Mucosa of descending colon (tissue), 3 donors: ENCODE results near the gene THAP3. TPM values are rescaled to one million over a fixed set of nuclear protein-coding genes. Genes with fewer than 3 reads are reported as not detected.

ENCODE experiments used
- ATAC-seq: fragments of 200-7000 bp; cut with Tn5 transposase; one replicate; pipeline ENCODE4 v1.9.1; 2020; ENCODE audit warnings: mild to moderate bottlenecking, moderate library complexity
- DNase-seq, 3 donors: peaks; one replicate each; pipeline ENCODE4 v3.0.0-alpha.2; 2020
- H3K36me3 ChIP-seq: fragments of 200-600 bp; one replicate; pipeline ENCODE4 v1.8.0; 2021; ENCODE audit warnings: low read depth, mild to moderate bottlenecking
- H3K4me1 ChIP-seq: fragments of 200-600 bp; one replicate; pipeline ENCODE4 v1.8.0; 2021; ENCODE audit warnings: low read depth, mild to moderate bottlenecking
- H3K4me3 ChIP-seq: fragments of 200-600 bp; one replicate; pipeline ENCODE4 v1.8.0; 2021; ENCODE audit warnings: mild to moderate bottlenecking
- H3K9me3 ChIP-seq: fragments of 200-600 bp; one replicate; pipeline ENCODE4 v1.8.0; 2021; ENCODE audit warnings: mild to moderate bottlenecking
- intact Hi-C, 2 donors: fragments of 100-400 bp; cut with DNase I in 1 of 2; cut with micrococcal nuclease in 1 of 2; formaldehyde crosslinking; loops; one replicate each; pipeline versions ENCODE4 v1.11.0 to v1.11.1; 2022; cut with DNase I, micrococcal nuclease
- total RNA-seq, 3 donors: library from RNA; stranded (reverse); fragmentation: NEBNext Ultra II Directional in 2 of 3; extraction: Animal tissue kit (Norgen Biotek cat#: 25700) in 2 of 3; gene quantifications; one replicate each; pipeline versions ENCODE4 v1.2.1 to v1.2.4, GENCODE V29; 2021 to 2023
- TF ChIP-seq, protein P1 (sequence below): fragments of 200-600 bp; IDR thresholded peaks from one replicate; pipeline ENCODE4 v1.8.0; 2022; ENCODE audit warnings: antibody characterized with exemption, mild to moderate bottlenecking
- donor health status: DM: no; HTN: no; CAD: no; lungs with moderate emphysema.
- donor health status: DM: no; HTN: no; CAD: no.
- donor health status: DM: no; HTN: yes; CAD: no.

Gene THAP3
- total RNA-seq, 3 donors from 2014 or later = 8.5 to 19.4 (median 13.7) TPM

DNA sequence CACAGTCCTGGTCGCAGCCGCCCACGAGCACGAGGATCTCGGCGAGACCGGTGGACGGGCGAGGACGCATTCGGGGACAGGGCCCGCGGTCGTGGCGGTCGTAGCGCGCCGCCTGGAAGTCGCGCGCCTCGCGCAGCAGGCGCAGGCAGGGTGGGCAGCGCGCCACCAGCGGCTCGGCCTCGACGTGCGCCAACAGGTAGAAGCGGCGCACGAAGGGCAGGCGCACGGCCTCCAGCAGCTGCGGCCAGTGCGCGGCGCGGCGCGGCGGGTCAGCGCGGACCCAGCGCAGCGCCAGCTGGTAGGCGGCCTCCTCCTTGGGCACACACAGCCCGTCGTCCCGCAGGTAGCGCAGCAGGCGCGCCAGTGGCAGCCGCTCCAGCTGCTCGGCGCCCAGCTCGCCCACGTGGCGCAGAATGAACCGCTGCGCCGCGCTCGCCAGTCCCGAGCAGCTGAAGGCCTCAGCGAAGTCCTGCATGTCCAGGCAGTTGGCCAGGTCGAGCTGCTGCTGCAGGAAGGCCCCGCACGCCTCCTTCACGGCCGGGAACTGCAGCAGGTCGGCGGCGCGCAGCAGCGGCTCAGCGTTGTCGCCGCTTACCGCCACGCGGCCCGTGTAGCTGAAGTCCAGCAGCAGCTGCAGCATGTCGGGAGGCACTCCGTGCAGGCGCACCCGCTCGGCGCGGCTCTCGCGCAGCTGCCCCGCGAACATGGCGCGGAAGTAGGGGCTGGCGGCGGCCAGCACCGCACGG is 22.6 kb upstream of the THAP3 start:
- Histone ChIP-seq H3K36me3 (no peaks in the 10 kb centered on the region), H3K4me1 (peaks cover 17% of the 10 kb centered on the region), H3K9me3 (no peaks in the 10 kb centered on the region), H3K4me3 (peak overlapping the region; percentile 80)
- DNase-seq (peak in 2 of 3 donors; percentile 45 to 71), ATAC-seq (peak; percentile 54)
- TF ChIP-seq, protein P1, sequence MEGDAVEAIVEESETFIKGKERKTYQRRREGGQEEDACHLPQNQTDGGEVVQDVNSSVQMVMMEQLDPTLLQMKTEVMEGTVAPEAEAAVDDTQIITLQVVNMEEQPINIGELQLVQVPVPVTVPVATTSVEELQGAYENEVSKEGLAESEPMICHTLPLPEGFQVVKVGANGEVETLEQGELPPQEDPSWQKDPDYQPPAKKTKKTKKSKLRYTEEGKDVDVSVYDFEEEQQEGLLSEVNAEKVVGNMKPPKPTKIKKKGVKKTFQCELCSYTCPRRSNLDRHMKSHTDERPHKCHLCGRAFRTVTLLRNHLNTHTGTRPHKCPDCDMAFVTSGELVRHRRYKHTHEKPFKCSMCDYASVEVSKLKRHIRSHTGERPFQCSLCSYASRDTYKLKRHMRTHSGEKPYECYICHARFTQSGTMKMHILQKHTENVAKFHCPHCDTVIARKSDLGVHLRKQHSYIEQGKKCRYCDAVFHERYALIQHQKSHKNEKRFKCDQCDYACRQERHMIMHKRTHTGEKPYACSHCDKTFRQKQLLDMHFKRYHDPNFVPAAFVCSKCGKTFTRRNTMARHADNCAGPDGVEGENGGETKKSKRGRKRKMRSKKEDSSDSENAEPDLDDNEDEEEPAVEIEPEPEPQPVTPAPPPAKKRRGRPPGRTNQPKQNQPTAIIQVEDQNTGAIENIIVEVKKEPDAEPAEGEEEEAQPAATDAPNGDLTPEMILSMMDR = no peak
- intact Hi-C loops = no loop called here

DNA sequence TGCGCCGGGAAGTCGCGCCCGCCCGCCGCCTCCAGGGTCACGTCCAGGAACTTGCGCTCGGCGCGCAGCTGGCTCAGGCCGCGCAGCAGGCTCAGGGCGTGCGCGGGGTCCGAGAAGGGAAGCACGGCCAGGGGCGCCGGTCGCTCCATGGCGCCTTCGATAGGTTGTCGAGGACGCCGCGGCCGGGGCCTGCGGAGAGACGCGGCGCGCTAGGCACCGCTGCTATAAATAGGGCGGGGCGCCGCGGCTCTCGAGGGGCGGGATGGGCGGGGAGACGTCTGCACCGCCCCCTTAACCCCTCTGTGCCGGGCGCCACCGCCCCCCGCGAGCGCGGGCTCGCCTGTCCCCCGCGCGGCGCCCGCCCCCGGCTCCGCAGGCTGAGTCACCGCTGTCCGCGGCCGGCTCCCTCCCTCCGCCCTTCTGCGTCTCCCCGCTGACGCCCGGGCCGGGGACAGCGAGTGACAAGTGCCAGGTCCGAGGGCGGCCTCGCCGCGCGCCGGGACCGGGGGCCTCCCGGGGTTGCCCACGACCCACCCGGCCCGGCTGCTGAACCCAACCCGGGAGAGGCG is 21.9 kb upstream of the THAP3 start, which contains the start of gene KLHL21:
Gene KLHL21 (minus strand): TSS at position 201 of the 569 bp plus-strand sequence. CDS start 52 bp downstream, at position 149.
- Histone ChIP-seq H3K36me3 (no peaks in the 10 kb centered on the region), H3K4me1 (peaks cover 17% of the 10 kb centered on the region), H3K9me3 (no peaks in the 10 kb centered on the region), H3K4me3 (peak within 1 kb of the TSS; percentile 80)
- TF ChIP-seq, protein P1 = no peak
- peak; percentile 82 for ATAC-seq
- intact Hi-C loops = no loop called here
- peak; percentile 84 to 92 (median 90) for DNase-seq

DNA sequence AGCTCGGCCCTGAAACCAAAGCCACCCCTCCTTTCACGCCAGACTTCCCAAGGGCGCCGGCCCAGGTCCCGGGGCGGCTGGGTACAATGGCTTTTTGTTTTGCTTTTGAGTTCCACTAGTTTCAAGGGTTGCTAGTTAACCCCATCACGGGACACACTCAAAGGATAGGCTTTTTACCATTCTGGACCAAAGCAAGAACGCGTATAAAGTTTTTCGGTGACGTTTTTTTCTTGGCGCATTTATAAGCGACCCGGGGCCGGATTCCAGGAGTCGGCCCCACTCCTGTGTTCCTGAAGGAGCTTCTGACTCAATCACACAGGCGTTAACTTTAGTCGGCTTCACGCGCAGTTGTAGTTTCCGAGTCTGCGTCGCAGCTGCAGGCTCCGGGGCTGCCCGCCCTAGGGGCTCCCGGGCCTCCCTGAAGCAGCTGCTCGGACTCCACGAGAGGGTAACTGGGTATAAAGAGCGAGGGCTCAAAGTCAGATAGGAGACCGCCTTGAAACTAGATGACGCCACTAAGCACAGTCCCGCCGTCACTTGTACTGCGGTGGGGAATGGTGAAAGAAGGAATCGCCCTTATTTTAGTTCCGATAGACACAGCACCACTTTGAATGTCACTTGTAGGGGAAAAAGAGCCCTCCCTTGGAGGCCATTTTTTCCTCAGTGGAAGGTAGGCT is 21.3 kb upstream of the THAP3 start:
- peaks cover 17% of the 10 kb centered on the region for H3K4me1 ChIP-seq
- no peaks in the 10 kb centered on the region for H3K9me3 ChIP-seq
- H3K4me3 ChIP-seq = peak overlapping the region; percentile 80
- ATAC-seq (peak; percentile 41), DNase-seq (peak in 2 of 3 donors; percentile 74 to 76)
- TF ChIP-seq, protein P1 = no peak
- H3K36me3 ChIP-seq = no peaks in the 10 kb centered on the region
- intact Hi-C loops = no loop called here

DNA sequence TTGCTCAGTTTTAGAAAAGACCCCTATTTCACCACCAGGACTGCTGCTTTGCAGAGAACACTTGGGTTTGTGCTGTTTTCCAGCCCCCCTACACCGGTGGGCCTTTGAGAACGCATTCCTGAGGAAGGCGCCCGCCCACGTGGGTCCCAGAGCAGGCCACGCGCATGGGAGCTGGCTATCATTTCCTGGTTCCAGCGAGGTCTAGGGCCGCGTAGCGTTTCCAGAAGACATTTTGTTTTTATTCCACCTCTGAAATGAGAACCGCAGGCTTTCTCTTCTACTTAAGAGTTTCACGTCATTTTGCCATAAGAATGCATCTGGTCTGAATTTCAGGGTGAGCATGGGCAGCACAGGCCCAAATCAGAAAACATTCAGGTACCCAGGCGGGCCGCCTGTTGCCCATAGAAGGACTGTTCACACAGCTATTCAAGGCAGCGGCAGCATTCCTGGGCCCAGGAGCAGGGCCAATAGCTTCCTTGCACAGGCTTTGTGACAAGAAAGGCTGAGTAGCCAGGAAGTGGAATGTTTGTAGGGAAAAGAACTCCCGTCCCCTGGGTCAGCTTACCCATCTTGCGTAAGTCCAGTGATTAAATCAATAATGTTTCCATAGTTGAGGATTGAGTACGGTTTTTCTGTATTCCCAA is 20.6 kb upstream of the THAP3 start:
- Histone ChIP-seq H3K4me1 (peaks cover 16% of the 10 kb centered on the region), H3K9me3 (no peaks in the 10 kb centered on the region), H3K36me3 (no peaks in the 10 kb centered on the region), H3K4me3 (no peak overlapping the region)
- TF ChIP-seq, protein P1 = no peak
- DNase-seq (peak; percentile 49 to 69 (median 60)), ATAC-seq (no peak)
- intact Hi-C loops = no loop called here

DNA sequence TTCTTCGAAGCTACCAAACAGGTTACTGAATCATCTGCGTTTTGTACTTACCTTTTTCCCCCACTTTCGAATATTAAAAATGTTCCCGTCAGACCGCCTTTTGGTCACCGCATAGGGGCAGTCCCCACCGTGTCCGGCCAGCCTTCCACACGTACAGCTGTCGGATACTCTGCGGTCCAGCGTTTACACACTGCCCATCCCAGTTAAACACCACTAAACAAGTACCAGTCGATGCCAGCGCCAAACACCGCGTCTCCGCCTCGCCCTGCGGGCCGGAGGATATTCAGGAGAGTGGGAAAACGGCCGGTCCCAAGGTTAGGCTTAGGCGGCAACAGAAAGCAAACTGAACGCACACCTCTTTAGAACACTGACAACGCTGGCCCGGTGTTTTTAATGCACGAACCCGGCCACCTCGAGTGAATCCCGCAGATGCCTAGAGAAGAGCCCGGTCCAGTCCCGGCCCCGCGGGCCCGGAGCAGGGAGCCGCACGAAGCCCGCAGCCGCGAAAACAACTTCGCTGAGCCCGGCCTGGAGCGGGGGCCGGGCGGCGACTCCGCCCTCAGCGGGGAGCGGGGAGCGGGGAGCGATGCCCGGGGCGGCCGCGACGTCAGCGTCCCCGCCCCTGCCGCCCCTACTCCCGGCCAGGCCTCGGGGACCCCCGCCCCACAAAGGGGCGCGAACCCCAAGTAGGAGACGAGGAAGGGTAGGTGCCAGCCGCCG is 11.9 kb upstream of the THAP3 start:
- TF ChIP-seq, protein P1 = no peak
- ATAC-seq (peak; percentile 52), DNase-seq (peak; percentile 64 to 80 (median 79))
- H3K4me1 ChIP-seq = peaks cover 8% of the 10 kb centered on the region
- no peaks in the 10 kb centered on the region for H3K9me3 ChIP-seq
- H3K4me3 ChIP-seq = peak overlapping the region; percentile 32
- H3K36me3 ChIP-seq = no peaks in the 10 kb centered on the region
- intact Hi-C loops = no loop called here
